NCI-H82 treated with DMSO at 0.1 percent for 48 hours (cell line): ENCODE data around the gene ZNF718.
"Not testable (repeated sequence)": the region's sequence is repeated elsewhere in the genome, so short reads cannot be mapped to it uniquely, and the experiment has no call there.

Source experiments
- DNase-seq: peaks from one replicate; lab custom pipeline; 2025; ENCODE audit not compliant: unreplicated experiment; lab: John Stamatoyannopoulos, UW

The ZNF718 gene

DNA sequence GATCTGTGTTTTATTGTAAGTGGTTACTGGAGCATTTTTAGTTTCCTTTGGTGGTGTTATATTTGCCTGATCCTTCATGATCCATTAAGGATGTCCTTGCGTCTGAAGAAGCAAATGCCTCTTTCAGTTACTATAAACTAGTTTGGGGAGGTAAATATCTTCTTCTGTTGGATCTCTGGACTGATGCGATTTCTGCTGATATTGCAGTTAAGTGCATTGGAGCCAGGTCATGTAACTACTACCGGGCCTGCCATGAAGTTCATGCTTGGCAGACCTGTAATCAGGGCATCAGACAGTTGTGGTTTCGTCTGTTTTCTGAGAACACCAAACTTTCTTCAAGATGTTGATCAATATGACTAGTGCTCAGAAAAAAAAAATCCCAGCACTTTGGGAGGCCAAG, 22.9 kb downstream of the ZNF718 start:
- DNase-seq = no peak

DNA sequence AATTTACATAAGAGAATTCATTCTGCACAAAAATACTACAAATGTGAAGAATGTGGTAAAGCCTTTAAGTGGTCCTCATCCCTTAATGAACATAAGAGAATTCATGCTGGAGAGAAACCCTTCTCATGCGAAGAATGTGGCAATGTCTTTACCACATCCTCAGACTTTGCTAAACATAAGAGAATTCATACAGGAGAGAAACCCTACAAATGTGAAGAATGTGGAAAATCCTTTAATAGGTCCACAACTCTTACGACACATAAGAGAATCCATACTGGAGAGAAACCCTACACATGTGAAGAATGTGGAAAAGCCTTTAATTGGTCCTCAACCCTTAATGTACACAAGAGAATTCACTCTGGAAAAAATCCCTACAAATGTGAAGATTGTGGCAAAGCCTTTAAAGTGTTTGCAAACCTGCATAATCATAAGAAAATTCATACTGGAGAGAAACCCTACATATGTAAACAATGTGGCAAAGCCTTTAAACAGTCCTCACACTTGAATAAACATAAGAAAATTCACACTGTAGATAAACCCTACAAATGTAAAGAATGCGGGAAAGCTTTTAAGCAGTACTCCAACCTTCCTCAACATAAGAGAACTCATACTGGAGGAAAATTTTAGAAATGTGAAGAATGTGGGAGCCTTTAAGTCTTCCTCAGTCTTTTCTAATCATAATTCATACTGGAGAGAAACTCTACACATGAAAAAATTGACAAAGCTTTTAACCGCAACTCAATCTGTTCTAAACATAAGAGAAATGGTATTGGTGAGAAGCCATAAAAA, 37.4 kb downstream of the ZNF718 start:
- DNase-seq = no peak

DNA sequence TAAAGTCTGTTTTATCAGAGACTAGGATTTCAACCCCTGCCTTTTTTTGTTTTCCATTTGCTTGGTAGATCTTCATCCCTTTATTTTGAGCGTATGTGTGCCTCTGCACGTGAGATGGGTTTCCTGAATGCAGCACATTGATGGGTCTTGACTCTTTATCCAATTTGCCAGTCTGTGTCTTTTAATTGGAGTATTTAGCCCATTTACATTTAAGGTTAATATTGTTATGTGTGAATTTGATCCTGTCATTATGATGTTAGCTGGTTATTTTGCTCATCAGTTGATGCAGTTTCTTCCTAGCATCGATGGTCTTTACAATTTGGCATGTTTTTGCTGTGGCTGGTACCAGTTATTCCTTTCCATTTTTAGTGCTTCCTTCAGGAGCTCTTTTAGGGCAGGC, 45.3 kb downstream of the ZNF718 start:
- not testable (repeated sequence) for DNase-seq

DNA sequence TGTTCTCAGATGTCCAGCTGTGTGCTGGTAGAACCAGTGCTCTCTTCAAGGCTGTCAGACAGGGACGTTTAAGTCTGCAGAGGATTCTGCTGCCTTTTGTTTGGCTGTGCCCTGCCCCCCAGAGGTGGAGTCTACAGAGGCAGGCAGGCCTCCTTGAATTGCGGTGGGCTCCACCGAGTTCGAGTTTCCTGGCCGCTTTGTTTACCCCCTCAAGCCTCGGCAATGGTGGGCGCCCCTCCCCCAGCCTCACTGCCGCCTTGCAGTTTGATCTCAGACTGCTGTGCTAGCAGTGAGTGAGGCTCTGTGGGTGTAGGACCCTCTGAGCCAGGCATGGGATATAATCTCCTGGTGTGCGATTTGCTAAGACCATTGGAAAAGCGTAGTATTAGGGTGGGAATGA, 47.0 kb downstream of the ZNF718 start:
- DNase-seq = not testable (repeated sequence)

DNA sequence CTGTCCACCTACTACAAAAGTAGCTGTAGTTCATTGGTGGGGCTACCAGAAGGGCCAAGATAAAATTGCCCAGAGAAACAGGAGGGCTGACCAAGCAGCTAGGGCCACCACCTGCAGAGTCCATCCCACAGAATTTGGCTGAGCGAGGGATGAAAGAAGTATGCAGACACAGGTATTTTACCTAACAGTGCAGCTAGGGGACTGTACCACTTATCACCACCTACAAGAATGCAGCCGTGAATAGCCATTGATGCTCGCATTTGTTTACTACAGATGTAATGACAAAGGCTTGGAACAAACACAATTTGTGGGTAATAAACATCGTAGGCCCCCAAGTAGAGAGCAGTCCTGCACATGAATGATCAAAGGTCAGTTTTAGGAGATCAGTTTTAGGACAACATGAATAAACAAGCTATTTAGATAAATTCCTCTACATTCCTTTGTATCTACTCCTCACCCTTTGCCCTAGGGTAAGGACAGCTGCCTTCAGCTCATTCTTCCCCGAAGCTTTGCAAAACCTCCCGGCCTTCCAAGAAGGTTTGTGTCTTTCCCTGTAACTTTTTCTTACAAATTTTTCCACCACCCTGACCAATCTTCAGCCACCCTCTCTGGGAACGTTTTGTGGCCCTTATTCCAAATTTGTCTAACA, 49.5 kb downstream of the ZNF718 start:
- DNase-seq = no peak

DNA sequence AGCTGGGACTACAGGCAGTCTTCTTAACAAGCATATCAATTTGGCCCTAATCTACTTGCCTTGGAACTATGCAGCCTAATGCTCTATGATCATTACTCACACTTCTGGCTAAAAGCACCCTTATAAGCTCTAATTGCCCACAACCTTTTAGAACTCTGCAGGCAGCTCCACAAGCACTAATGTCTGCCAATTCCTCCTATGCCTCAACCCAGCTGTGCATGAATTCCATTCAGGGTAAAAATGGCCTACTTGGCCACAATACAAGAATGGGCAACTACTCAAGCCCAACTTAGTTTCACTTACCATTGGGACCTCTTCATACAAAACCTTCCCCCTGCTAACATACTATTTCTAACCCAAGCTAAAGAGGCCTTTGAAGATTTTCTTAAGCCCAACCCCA, 51.7 kb downstream of the ZNF718 start:
- DNase-seq = no peak

DNA sequence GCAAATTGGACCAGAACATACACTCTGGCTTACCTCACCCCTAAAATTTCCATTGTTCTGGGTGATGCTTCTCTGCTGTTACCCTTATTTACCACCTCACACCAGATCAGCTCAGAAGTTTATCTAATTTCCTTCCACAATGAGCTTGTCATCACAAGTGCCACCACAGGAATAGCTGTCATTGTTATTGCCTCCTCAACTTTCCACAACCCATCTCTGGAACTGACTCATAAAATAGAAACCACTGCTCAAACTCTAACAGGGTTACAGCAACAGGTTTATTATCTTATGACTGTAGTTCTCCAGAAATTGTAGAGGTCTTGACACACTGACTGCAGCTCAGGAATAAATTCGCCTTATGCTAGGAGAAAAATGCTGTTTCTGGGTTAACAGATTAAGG, 52.7 kb downstream of the ZNF718 start:
- no peak for DNase-seq

DNA sequence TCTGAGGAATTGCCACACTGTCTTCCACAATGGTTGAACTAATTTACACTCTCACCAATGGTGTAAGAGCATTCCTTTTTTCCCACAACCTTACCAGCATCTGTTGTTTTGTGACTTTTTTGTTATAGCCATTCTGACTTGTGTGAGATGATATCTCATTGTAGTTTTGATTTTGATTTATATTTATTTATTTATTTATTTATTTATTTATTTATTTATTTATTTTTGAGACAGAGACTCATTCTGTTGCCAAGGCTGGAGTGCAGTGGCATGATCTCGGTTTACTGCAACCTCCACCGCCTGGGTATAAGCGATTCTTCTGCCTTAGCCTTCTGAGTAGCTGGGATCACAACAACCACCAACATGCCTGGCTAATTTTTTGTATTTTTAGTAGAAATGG, 57.9 kb downstream of the ZNF718 start:
- DNase-seq = not testable (repeated sequence)

DNA sequence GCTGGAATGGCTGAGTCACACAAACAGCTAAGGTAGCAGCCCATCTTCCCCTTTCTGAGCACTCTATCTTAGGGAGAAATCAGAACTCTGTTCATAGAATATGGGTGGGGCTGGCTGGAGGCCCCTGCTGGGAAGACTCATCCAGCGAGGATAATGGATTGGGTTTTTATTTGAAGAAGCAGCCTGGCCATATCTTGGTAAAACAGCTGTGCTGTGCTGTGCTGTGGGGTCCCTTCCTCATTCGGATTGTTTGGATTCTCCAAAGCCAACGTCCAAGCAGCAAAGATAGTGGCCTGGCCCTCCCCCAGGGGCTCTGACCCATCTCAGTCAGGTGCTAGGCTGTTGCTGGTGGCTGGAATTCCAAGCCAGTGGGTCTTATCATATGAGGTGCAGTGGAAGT, 63.8 kb downstream of the ZNF718 start:
- no peak for DNase-seq

DNA sequence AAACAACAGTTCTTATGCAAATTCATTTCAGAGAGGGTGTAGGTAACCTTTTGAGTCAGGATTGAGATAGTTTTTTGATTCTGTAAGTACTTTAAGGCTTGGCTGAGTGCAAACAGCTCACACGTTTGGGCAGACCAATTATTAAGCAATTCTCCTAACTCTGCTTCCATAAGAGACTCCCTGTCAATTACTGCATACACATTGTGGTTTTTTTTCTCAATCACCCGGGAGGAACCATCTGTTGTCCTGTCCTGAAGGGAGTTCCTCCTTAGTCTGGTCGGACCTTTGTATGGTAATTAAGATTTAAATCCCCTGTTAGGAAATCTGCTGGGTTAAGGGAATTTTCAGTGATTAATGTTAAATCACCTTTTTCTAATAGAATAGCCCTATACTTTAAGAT, 70.9 kb downstream of the ZNF718 start:
- DNase-seq = not testable (repeated sequence)

DNA sequence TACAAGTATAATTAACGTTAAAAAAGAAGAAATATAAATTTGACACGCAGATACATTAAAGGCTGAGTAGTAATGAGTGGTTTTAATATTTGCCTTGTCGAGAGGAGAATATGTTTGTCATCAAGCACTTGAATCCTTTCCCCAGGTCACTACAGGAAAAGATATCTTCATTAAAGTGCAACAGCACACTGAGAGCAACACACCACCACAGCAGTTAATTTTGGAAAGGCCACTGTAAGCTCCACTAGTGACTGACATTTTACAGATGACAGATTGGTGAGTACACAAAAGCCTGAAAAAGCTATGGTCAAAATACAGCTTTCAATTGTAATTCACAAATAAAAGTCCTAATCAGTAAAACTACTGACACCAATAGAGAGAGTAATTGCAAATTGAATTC, 76.6 kb downstream of the ZNF718 start:
- DNase-seq = no peak

DNA sequence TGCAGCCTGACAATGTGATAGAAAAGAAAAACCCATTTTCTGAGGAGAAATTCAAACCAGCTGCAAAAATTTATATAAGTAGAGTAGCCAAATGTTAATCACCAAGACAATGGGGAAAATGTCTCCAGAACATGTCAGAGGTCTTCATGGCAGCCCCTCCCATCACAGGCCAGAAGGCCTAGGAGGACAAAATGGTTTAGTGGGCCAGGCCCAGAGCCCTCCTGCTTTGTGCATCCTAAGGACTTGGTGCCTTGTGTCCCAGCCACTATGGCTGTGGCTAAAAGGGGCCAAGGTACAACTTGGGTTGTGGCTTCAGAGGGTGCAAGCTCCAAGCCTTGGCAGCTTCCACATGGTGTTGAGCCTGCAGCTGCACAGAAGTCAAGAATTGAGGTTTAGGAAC, 78.5 kb downstream of the ZNF718 start:
- DNase-seq = not testable (repeated sequence)

DNA sequence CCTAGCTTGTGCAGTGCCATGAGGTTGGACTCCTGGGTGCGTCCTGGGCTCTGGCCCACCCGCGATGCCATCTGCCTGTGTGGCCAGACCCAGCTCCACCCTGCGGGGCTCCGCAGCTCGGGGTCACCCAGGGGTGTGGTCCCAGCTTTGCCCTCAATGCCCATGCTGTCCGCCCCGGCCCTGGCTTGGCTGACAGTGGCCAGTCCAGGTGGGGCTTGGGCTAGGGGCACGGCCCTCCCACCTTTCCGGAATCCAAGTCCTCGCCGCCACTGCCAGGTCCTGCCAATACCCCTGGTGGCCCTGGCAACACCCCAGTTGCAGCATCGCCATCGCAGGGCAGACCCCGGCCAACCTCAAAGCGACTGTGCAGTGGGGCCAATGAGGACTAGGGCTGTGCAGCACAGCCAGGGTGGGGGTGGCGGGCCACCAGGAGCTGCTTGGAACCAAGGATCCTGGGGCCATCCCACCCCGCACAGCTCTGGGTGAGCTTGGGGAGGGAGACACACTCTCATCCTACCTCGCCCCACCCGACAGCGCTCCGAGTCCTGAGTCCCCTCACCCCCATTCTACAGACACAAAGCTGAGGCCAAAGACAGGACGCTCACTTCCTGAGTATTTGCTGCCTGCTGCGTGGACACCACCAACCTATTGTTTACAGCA, 80.9 kb downstream of the ZNF718 start:
- no peak for DNase-seq

DNA sequence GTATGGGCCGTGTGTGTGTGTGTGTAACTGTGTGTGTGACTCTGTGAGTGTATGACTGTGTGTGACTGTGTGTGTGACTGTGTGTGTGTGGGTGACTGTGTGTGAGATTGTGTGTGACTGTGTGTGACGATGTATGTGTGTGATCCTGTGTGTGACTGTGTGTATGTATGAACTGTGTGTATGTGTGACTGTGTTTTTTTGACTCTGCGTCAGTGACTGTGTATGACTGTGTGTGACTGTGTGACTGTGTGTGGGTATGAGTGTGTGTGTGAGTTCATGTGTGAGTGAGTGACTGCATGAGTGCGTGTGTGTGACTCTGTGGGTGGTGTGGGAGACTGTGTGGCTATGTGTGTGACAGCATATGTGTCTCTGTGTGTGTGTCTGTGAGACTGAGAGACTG, 81.8 kb downstream of the ZNF718 start:
- DNase-seq = no peak

DNA sequence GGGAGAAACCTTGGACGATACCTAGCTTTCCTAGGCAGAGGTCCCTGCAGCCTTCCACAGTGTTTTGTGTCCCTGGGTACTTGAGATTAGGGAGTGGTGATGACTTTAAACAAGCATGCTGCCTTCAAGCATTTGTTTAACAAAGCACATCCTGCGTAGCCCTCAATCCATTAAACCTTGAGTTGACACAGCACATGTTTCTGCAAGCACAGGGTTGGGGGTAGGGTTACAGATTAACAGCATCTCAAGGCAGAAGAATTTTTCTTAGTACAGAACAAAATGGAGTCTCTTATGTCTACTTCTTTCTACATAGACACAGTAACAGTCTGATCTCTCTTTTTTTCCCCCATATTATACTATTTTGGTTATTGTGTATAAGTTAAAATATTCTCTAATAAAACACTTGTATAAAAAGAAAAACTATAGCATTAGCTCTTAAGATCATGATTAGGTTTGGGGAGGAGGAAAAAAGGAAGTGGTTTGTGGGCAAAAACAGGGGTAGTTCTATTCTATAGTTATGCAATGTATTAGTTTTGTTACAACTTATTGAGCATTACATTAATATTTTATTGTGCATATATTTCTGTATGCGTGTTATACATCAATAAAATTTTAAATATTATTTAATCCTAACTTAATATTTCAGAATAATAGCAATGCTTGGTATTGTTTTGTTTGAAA, 84.3 kb downstream of the ZNF718 start:
- not testable (repeated sequence) for DNase-seq

DNA sequence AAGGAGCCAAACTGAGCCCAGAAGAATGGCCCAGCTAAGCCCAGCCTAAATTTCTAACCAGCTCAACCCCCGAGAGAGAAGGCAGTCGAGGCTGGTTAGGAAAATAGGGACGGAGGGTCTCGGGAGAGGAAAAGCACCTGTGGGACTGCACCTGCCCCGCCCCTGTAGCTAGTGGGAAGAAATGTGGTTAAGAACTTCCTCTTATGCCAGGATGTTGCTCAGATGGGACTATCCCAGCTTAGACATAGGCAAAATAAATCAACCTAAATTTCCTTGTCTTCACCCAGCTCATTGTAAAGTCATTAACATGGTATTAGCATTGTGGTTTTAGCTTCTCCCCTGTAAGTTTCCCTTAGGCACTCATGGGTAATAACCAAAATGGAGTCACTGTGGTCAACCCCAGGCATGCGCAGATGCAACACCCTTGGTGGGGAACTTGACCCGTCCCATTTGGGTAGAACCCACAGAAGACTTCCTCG, 86.8 kb downstream of the ZNF718 start:
- DNase-seq = no peak

DNA sequence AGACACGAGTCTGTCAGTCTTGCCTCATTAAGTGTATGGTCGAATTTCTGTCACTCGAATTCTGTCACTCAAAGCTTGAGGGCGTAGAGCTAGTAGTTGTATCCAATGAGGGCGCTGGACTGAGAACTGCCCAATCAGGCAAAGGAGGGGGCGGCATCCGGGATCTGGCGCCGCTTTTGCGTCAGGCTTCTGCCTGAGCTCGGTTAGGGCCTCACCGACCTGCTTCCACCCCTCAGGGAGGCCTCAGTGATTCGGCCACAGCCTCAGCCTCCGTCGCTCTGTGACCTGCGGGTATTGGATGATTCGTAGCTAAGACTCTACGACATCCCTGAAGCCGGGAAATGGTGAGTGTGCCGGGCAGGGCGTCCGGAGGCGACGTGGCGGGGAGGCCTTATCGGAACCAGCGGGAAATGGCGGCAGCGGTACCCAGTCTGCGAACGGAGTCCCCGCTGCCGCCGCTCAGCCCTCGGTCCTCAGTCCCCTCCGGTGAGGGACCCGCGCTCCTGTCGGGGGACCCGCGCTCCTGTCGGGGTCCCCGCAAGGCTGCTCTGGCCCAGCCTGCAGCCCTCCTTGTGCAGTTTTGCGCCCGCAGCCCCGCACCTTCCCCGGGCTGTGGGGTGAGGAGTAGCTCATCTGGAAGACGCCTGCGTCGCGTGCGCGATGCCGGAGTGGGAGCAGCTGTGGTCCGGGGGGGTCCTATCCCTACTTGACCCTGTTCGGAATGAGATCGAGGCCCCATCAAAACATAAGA, 88.3 kb downstream of the ZNF718 start:
- no peak for DNase-seq

DNA sequence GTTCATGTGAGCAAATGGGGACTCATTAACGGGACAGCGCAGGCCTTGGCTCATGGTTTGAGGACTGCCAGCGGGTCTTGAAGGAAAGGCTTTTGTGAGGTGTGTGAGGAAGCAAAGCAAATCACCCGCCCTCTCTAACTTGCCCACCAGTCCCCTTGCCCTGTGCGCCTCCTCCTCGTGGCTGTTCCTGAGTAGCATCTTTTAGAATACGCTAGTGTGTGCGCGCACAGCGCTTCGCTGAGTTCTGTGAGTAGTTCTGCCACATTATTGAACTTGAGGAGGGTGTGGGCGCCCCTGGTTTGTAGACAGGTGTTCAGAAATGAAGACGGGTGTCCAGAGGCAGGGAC, 88.9 kb downstream of the ZNF718 start:
- not testable (repeated sequence) for DNase-seq
